Transverse colon (tissue), 4 donors: ENCODE data around the gene UPK1A.

Experiments
- CTCF ChIP-seq, 5 experiments: fragments of 200-600 bp in 3 of 5; fragments of 450-650 bp in 2 of 5; sonication (generic) in 3 of 5; IDR thresholded peaks; 1 replicate in 2 of 5; 2 replicates in 3 of 5; pipeline ENCODE4 v1.5.1; 2016 to 2017; ENCODE audit warnings: antibody characterized with exemption in 5 of 5, inconsistent platforms in 3 of 5, mild to moderate bottlenecking in 2 of 5, moderate library complexity in 1 of 5
- EP300 ChIP-seq: sonication (generic); formaldehyde crosslinking; IDR thresholded peaks from one replicate; pipeline ENCODE4 v1.6.1; 2017; ENCODE audit warnings: antibody characterized with exemption, low read depth
- POLR2A ChIP-seq: fragments of 450-650 bp; IDR thresholded peaks from one replicate; pipeline ENCODE4 v1.6.1; 2016; ENCODE audit warnings: antibody characterized with exemption, mild to moderate bottlenecking, moderate library complexity
- POLR2AphosphoS5 ChIP-seq, 3 donors: sonication (generic); formaldehyde crosslinking; IDR thresholded peaks; one replicate each; pipeline ENCODE4 v1.6.1; 2016; ENCODE audit warnings: antibody characterized with exemption in 3 of 3

DNA sequence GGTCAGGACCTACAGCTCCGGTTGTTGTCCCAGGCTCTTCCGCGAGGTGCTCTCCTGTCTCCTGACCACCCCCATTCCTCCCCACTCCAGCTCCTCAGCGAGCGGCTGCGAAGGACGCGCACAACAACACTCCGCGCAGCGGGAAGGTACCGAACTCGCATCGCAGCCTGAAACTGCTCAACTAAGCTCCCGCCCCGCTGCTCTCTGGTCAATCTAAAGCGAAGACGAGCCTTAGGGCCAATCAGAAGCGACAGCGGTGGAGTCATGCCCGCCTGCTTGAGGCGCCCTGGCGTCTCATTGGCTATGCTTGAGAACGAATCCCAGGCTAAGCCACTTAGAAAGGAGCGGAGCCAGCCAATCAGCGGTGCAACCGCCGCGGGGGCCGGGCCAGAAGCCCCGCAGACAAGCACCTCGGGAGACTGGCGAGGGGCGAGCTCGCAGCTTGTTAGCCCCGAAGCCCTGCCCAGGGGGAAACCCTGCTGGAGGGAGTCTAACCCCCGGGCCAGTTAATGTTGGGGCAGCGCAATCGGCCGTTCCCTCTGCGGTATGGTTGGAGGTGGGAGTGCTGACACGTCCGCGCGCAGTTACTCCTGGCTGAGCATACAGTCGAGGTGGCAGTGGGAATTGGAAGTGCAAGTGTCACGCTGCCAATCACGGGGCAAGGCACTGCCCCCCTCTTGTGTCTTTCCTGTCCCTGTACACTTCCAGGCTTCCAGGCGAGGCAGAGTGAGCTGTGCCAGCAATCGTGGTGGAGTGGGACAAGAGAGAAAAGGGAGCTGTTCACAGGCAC is 36.1 kb downstream of the UPK1A start:
- no peak for TF ChIP-seq CTCF (IDR thresholded peaks at IDR 0.05)
- TF ChIP-seq POLR2A = peak; percentile 25
- TF ChIP-seq POLR2AphosphoS5 (IDR thresholded peaks at IDR 0.05) = peak in 1 of 3 donors; percentile 63
- no peak for TF ChIP-seq EP300
